CD8-positive, alpha-beta memory T cell (primary cell): Measurements from ENCODE around the gene THAP12. TPM values are rescaled to one million over a fixed set of nuclear protein-coding genes. Genes with fewer than 3 reads are reported as not detected.
A peak's percentile ranks its signal among the peaks of the same experiment; 100 is the strongest.

ENCODE experiments used
- CTCF ChIA-PET: fragments of 350-600 bp; sonication (Branson Sonifier 250); formaldehyde crosslinking; loops from one replicate; lab custom pipeline; 2021; ENCODE audit warnings: antibody characterized with exemption; lab: Charles Lee
- POLR2A ChIA-PET: fragments of 350-600 bp; sonication (Branson Sonifier 250); formaldehyde crosslinking; loops from one replicate; lab custom pipeline; 2021; ENCODE audit warnings: antibody characterized with exemption; lab: Charles Lee
- DNase-seq, 5 donors: peaks; one replicate each; pipeline versions ENCODE4 v3.0.0 to v3.0.0-alpha.2; 2020 to 2022; ENCODE audit warnings: mixed read lengths in 1 of 5
- H3K27ac ChIP-seq: one replicate; pipeline ENCODE4 v1.7.0; 2013; ENCODE audit warnings: low read depth, mild to moderate bottlenecking, low read length, moderate library complexity
- H3K27me3 ChIP-seq: 2 replicates; pipeline ENCODE4 v1.7.0; 2013; ENCODE audit warnings: low read length, mild to moderate bottlenecking; ENCODE audit not compliant: insufficient read depth, poor library complexity, severe bottlenecking
- H3K36me3 ChIP-seq: 2 replicates; pipeline ENCODE4 v1.7.0; 2013; ENCODE audit warnings: mild to moderate bottlenecking, low read length, moderate library complexity; ENCODE audit not compliant: insufficient read depth
- H3K4me1 ChIP-seq: 2 replicates; pipeline ENCODE4 v1.7.0; 2013; ENCODE audit warnings: mild to moderate bottlenecking, low read length, moderate library complexity; ENCODE audit not compliant: insufficient read depth
- H3K4me3 ChIP-seq: 2 replicates; pipeline ENCODE4 v1.7.0; 2013; ENCODE audit warnings: mild to moderate bottlenecking, low read length
- H3K9me3 ChIP-seq: 2 replicates; pipeline ENCODE4 v1.7.0; 2013; ENCODE audit warnings: mild to moderate bottlenecking, low read length
- H3K27ac Mint-ChIP-seq, 8 donors: one replicate each; pipeline ENCODE4 v1.8.0; 2020 to 2021; ENCODE audit warnings: mixed read lengths in 8 of 8, mild to moderate bottlenecking in 6 of 8, inconsistent platforms in 3 of 8, moderate library complexity in 3 of 8
- H3K27me3 Mint-ChIP-seq, 2 donors: one replicate each; pipeline ENCODE4 v1.8.0; 2020 to 2021; ENCODE audit warnings: mixed read lengths in 2 of 2, mild to moderate bottlenecking in 1 of 2, moderate library complexity in 1 of 2
- H3K36me3 Mint-ChIP-seq, 3 donors: one replicate each; pipeline ENCODE4 v1.8.0; 2020 to 2021; ENCODE audit warnings: mixed read lengths in 3 of 3, inconsistent platforms in 1 of 3, mild to moderate bottlenecking in 1 of 3
- H3K4me1 Mint-ChIP-seq, 3 donors: one replicate each; pipeline ENCODE4 v1.8.0; 2020 to 2021; ENCODE audit warnings: mixed read lengths in 3 of 3, inconsistent platforms in 1 of 3, mild to moderate bottlenecking in 1 of 3
- H3K4me3 Mint-ChIP-seq, 7 donors: one replicate each; pipeline ENCODE4 v1.8.0; 2020 to 2021; ENCODE audit warnings: mixed read lengths in 7 of 7, mild to moderate bottlenecking in 6 of 7, moderate library complexity in 4 of 7, inconsistent platforms in 2 of 7
- H3K9me3 Mint-ChIP-seq, 5 donors: one replicate each; pipeline ENCODE4 v1.8.0; 2020 to 2022; ENCODE audit warnings: mixed read lengths in 5 of 5, mild to moderate bottlenecking in 3 of 5, moderate library complexity in 2 of 5, inconsistent platforms in 1 of 5
- polyA plus RNA-seq: library from polyadenylated mRNA; unstranded; fragments of 300-500 nt; fragmentation: Illumina TruSeq; gene quantifications from one replicate; pipeline ENCODE4 v1.2.3, GENCODE V29; 2021
- total RNA-seq, 2 experiments: library from RNA; stranded (reverse); gene quantifications; one replicate each; pipeline ENCODE4 v1.2.3, GENCODE V29; 2021

The THAP12 gene
- total and polyA plus RNA-seq, 3 experiments from 2014 or later = 73.4 to 77.8 (median 74.2) TPM

DNA sequence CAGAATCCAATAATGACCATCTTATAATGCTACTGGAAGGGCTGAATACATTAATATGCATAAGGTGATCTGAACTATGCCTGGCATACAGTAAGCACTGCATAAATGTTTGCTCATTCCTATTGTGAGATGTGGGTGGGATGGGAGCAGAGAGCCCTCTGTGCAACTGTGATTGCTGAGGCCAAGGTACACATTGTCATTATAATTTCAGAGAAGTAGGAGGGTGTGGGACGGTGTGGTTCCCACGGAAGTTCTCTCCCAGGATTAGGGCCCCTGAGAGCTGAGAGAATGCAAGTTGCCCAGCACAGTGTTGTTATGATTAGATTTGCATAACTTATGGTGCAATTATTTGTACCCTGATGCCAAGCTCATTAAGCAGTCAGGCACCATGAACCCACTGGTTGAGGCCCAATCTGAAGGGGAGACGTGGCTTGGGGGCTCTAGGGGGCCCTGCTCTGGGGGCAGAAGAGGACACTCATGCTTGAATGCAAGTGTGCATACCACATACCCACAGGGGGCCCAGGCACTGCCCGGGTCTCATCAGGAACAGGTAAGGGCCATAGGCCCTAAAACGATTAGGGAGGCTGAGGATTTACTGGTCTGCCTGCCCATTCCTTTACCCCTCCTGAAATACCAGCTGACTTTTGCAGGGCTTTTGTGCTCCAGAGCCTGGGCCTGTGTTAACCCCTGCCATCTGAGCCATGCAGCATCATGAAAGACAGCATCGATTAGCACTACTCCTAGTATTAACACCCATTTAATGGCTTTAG is 72.8 kb downstream of the THAP12 start:
- CTCF ChIA-PET = interaction anchor here (2.9 to 4.9 kb wide), 2 partner anchors 10 to 100 kb away, joined by 12 to 31 read pairs; no protein-coding TSS in a partner anchor
- no peaks in the 10 kb centered on the region for H3K4me1 ChIP-seq
- Mint-ChIP-seq H3K9me3 (no peaks in the 10 kb centered on the region), H3K4me1 (no peaks in the 10 kb centered on the region), H3K36me3 (no peaks in the 10 kb centered on the region), H3K27me3 (peaks cover 3 to 8% of the 10 kb centered on the region in 2 donors), H3K4me3 (no peak overlapping the region), H3K27ac (peak overlapping the region in 1 of 8 donors; percentile 4)
- H3K27ac ChIP-seq = no peak overlapping the region
- POLR2A ChIA-PET = no interaction called here
- H3K36me3 ChIP-seq = no peaks in the 10 kb centered on the region
- no peaks in the 10 kb centered on the region for H3K27me3 ChIP-seq
- no peak overlapping the region for H3K4me3 ChIP-seq
- H3K9me3 ChIP-seq = no peaks in the 10 kb centered on the region
- peak in 1 of 5 donors; percentile 8 for DNase-seq

GRCh38 chr11:76307396-76307795 is 73.5 kb downstream of the THAP12 start:
- Mint-ChIP-seq H3K4me3 (no peak overlapping the region), H3K4me1 (no peaks in the 10 kb centered on the region), H3K9me3 (no peaks in the 10 kb centered on the region), H3K27me3 (peaks cover 4% of the 10 kb centered on the region in 2 donors), H3K36me3 (no peaks in the 10 kb centered on the region), H3K27ac (no peak overlapping the region)
- H3K27me3 ChIP-seq = no peaks in the 10 kb centered on the region
- CTCF ChIA-PET = interaction anchor here (4.9 kb wide), 1 partner anchor 99 kb away, joined by 31 read pairs; no protein-coding TSS in a partner anchor
- H3K4me1 ChIP-seq = no peaks in the 10 kb centered on the region
- H3K9me3 ChIP-seq = no peaks in the 10 kb centered on the region
- H3K36me3 ChIP-seq = no peaks in the 10 kb centered on the region
- POLR2A ChIA-PET = no interaction called here
- H3K4me3 ChIP-seq = no peak overlapping the region
- no peak for DNase-seq
- no peak overlapping the region for H3K27ac ChIP-seq

DNA sequence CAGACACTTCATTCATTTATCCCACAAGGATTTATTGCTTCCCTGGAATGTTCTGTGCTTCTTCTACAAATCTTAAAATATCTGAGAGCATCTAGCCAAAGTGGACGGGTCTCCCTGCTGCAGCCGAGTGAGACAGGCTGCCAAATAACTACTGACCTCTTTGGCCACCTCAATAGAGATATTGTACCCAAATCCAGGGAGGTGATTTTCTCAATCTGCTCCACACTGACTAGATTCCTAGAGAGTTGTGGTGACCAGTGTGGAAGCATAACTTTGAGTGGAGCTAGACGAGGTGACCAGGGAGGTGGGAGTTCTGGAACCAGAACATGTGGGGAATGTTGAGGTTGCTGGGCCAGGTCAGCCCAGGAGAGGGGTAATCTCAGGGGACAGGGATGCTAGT is 77.5 kb downstream of the THAP12 start:
- Histone ChIP-seq H3K27me3 (no peaks in the 10 kb centered on the region), H3K9me3 (no peaks in the 10 kb centered on the region), H3K36me3 (no peaks in the 10 kb centered on the region), H3K27ac (no peak overlapping the region), H3K4me1 (no peaks in the 10 kb centered on the region), H3K4me3 (no peak overlapping the region)
- Mint-ChIP-seq H3K27me3 (peaks cover 2 to 4% of the 10 kb centered on the region in 2 donors), H3K4me1 (no peaks in the 10 kb centered on the region), H3K27ac (no peak overlapping the region), H3K4me3 (no peak overlapping the region), H3K36me3 (no peaks in the 10 kb centered on the region), H3K9me3 (no peaks in the 10 kb centered on the region)
- DNase-seq = no peak
- ChIA-PET CTCF (interaction anchor here (1.6 to 3.3 kb wide), 2 partner anchors 15 to 95 kb away, joined by 6 to 11 read pairs; no protein-coding TSS in a partner anchor), POLR2A (no interaction called here)

DNA sequence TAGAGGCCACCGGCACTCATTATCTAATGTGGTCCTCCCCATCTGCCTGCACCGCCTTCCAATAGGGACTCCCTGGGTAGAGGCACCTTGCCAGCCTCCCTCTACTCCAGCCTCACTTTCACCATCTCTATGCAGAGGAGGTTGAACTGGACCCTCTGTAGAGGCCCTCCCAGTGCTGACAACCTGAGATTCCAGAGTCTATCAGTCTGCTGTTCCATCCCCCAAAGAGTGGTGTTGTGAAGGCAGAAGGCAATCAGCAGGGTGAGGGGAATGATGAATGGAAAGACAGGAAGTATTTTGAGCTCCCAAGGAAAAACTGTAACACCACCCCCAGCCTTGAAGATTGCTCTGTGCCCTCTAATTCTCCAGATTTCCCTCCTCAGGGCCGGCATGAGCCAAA is 77.9 kb downstream of the THAP12 start:
- Mint-ChIP-seq H3K9me3 (no peaks in the 10 kb centered on the region), H3K4me1 (no peaks in the 10 kb centered on the region), H3K27ac (no peak overlapping the region), H3K4me3 (no peak overlapping the region), H3K27me3 (peaks cover 2 to 4% of the 10 kb centered on the region in 2 donors), H3K36me3 (no peaks in the 10 kb centered on the region)
- CTCF ChIA-PET = interaction anchor here (1.6 to 3.3 kb wide), 2 partner anchors 15 to 95 kb away, joined by 6 to 11 read pairs; no protein-coding TSS in a partner anchor
- Histone ChIP-seq H3K9me3 (no peaks in the 10 kb centered on the region), H3K27ac (no peak overlapping the region), H3K4me3 (no peak overlapping the region), H3K36me3 (no peaks in the 10 kb centered on the region), H3K4me1 (no peaks in the 10 kb centered on the region), H3K27me3 (no peaks in the 10 kb centered on the region)
- no peak for DNase-seq
- POLR2A ChIA-PET = no interaction called here

Other genes with a start within 250 kb of the THAP12 start
- gene WNT11, start 174.6 kb downstream of the THAP12 start, total RNA-seq = under 1 TPM in 1 of 2 experiments, not detected in 1; 0.28 TPM
- gene WNT11, start 174.6 kb downstream of the THAP12 start, polyA plus RNA-seq = 1.2 TPM
- gene GVQW3, start 191 bp upstream of the THAP12 start, total RNA-seq = 1 to 10 TPM; 2.5 TPM
- 1.0 TPM for gene GVQW3, start 191 bp upstream of the THAP12 start, polyA plus RNA-seq
- 10 to 100 TPM; 28.2 to 28.8 TPM for gene EMSY, start 63.9 kb upstream of the THAP12 start, total RNA-seq
- gene EMSY, start 63.9 kb upstream of the THAP12 start, polyA plus RNA-seq = 24.5 TPM